Kasumi-1 (cell line): ENCODE measurements around the gene CLEC16A.

Experiments
- DNase-seq, 2 experiments: peaks; one replicate each; lab custom pipeline; 2025; lab: John Stamatoyannopoulos, UW

The CLEC16A gene

GRCh38 chr16:11015607-11016006 is 71.2 kb downstream of the CLEC16A start:
- no peak for DNase-seq

- no peak for DNase-seq
These were observed 72.2 kb downstream of the CLEC16A start for GRCh38 chr16:11016524-11016988.

GRCh38 chr16:11016993-11017392 is 72.6 kb downstream of the CLEC16A start:
- DNase-seq = no peak

- no peak for DNase-seq
These were observed 73.1 kb downstream of the CLEC16A start for GRCh38 chr16:11017499-11017898.

GRCh38 chr16:11020388-11020787 is 76.0 kb downstream of the CLEC16A start:
- no peak for DNase-seq

GRCh38 chr16:11020792-11021551 is 76.6 kb downstream of the CLEC16A start:
- no peak for DNase-seq

- DNase-seq = no peak
These were observed 77.6 kb downstream of the CLEC16A start for GRCh38 chr16:11022002-11022401.

GRCh38 chr16:11023262-11024039 is 79.1 kb downstream of the CLEC16A start:
- DNase-seq = no peak

- no peak for DNase-seq
These were observed 80.1 kb downstream of the CLEC16A start for GRCh38 chr16:11024333-11025053.

GRCh38 chr16:11025120-11025531 is 80.8 kb downstream of the CLEC16A start:
- no peak for DNase-seq

GRCh38 chr16:11029948-11030347 is 85.6 kb downstream of the CLEC16A start:
- no peak for DNase-seq

GRCh38 chr16:11030990-11031510 is 86.7 kb downstream of the CLEC16A start:
- DNase-seq = no peak

- DNase-seq = no peak
These were observed 87.9 kb downstream of the CLEC16A start for GRCh38 chr16:11032000-11032921.

- DNase-seq = no peak
These were observed 88.5 kb downstream of the CLEC16A start for GRCh38 chr16:11032922-11033291.

GRCh38 chr16:11033629-11034420 is 89.5 kb downstream of the CLEC16A start:
- no peak for DNase-seq

- DNase-seq = no peak
These were observed 90.1 kb downstream of the CLEC16A start for GRCh38 chr16:11034481-11034931.

GRCh38 chr16:11035096-11035495 is 90.7 kb downstream of the CLEC16A start:
- DNase-seq = no peak

GRCh38 chr16:11036040-11036439 is 91.7 kb downstream of the CLEC16A start:
- DNase-seq = no peak

GRCh38 chr16:11036868-11037410 is 92.6 kb downstream of the CLEC16A start:
- DNase-seq = no peak

- no peak for DNase-seq
These were observed 93.9 kb downstream of the CLEC16A start for GRCh38 chr16:11038305-11038704.
